Neural cell (in vitro differentiated cells): ENCODE results near the gene ASIC2.

Experiments
- CTCF ChIP-seq: fragments of 450-650 bp; IDR thresholded peaks from 2 replicates; pipeline ENCODE4 v1.5.1; 2014; ENCODE audit warnings: antibody characterized with exemption, mild to moderate bottlenecking, moderate library complexity; ENCODE audit not compliant: poor library complexity, severe bottlenecking
- EP300 ChIP-seq: fragments of 450-650 bp; conservative IDR thresholded peaks from 2 replicates; pipeline ENCODE4 v1.6.1; 2014; ENCODE audit warnings: antibody characterized with exemption, mild to moderate bottlenecking, moderate library complexity; ENCODE audit not compliant: poor library complexity, severe bottlenecking
- EZH2 ChIP-seq: fragments of 200-600, 300-800 bp; shearing (Covaris generic), sonication (generic); IDR thresholded peaks from 2 replicates; pipeline ENCODE4 v1.6.1; 2014; ENCODE audit warnings: antibody characterized with exemption, low read length, borderline replicate concordance, mild to moderate bottlenecking; ENCODE audit not compliant: insufficient read depth, poor library complexity, severe bottlenecking
- TAF1 ChIP-seq: IDR thresholded peaks from 2 replicates; pipeline ENCODE4 v1.6.1; 2012; ENCODE audit warnings: low read depth

- TF ChIP-seq CTCF (no peak), TAF1 (no peak), EZH2 (no peak), EP300 (no peak)
Observed at GRCh38 chr17:33112763-33113162, 180.3 kb downstream of the ASIC2 start.
